ENCODE results near the gene MED16.
A peak's percentile ranks its signal among the peaks of the same experiment; 100 is the strongest.

MED16 gene

GRCh38 chr19:872266-872951 lies 20.6 kb downstream of the MED16 start:
- peak; percentile 74 for DNase-seq
- Histone ChIP-seq H3K36me3 (peaks cover 74% of the 10 kb centered on the region), H3K9me3 (ENCODE audit: severe bottlenecking) (no peaks in the 10 kb centered on the region), H3K27me3 (ENCODE audit: insufficient read depth, low read depth, severe bottlenecking) (no peaks in the 10 kb centered on the region), H3K4me3 (ENCODE audit: low read depth, low read length) (no peak overlapping the region), H3K27ac (peak overlapping the region; percentile 29; the same call in 1 of the 2 replicates)
- TF ChIP-seq CTCF (IDR thresholded peaks at IDR 0.05; ENCODE audit: low read depth, low read length), result no peak

- DNase-seq, result no peak
- no peak overlapping the region for H3K4me3 ChIP-seq (ENCODE audit: low read depth, low read length)
- H3K36me3 ChIP-seq, result peaks cover 70% of the 10 kb centered on the region
- no peak for TF ChIP-seq CTCF (IDR thresholded peaks at IDR 0.05; ENCODE audit: low read depth, low read length)
- H3K9me3 ChIP-seq (ENCODE audit: severe bottlenecking), result no peaks in the 10 kb centered on the region
- H3K27me3 ChIP-seq (ENCODE audit: insufficient read depth, low read depth, severe bottlenecking), result no peaks in the 10 kb centered on the region
- H3K27ac ChIP-seq, result peak overlapping the region; percentile 29; the same call in 1 of the 2 replicates
Observed at GRCh38 chr19:871446-872265, 21.3 kb downstream of the MED16 start.

GRCh38 chr19:870963-871401 lies 22.0 kb downstream of the MED16 start:
- TF ChIP-seq CTCF (IDR thresholded peaks at IDR 0.05; ENCODE audit: low read depth, low read length), result no peak
- Histone ChIP-seq H3K27ac (no peak overlapping the region), H3K9me3 (ENCODE audit: severe bottlenecking) (no peaks in the 10 kb centered on the region), H3K36me3 (peaks cover 67% of the 10 kb centered on the region), H3K27me3 (ENCODE audit: insufficient read depth, low read depth, severe bottlenecking) (no peaks in the 10 kb centered on the region), H3K4me3 (ENCODE audit: low read depth, low read length) (no peak overlapping the region)
- DNase-seq, result no peak

- Histone ChIP-seq H3K4me3 (ENCODE audit: low read depth, low read length) (no peak overlapping the region), H3K27me3 (ENCODE audit: insufficient read depth, low read depth, severe bottlenecking) (no peaks in the 10 kb centered on the region), H3K9me3 (ENCODE audit: severe bottlenecking) (no peaks in the 10 kb centered on the region), H3K27ac (no peak overlapping the region), H3K36me3 (peaks cover 65% of the 10 kb centered on the region)
- TF ChIP-seq CTCF (IDR thresholded peaks at IDR 0.05; ENCODE audit: low read depth, low read length), result no peak
- no peak for DNase-seq
Observed at GRCh38 chr19:870314-870713, 22.7 kb downstream of the MED16 start.

GRCh38 chr19:869245-870177 lies 23.5 kb downstream of the MED16 start:
- H3K9me3 ChIP-seq (ENCODE audit: severe bottlenecking), result no peaks in the 10 kb centered on the region
- TF ChIP-seq CTCF (IDR thresholded peaks at IDR 0.05; ENCODE audit: low read depth, low read length), result no peak
- H3K27ac ChIP-seq, result no peak overlapping the region
- H3K36me3 ChIP-seq, result peaks cover 59% of the 10 kb centered on the region
- no peaks in the 10 kb centered on the region for H3K27me3 ChIP-seq (ENCODE audit: insufficient read depth, low read depth, severe bottlenecking)
- DNase-seq, result no peak
- no peak overlapping the region for H3K4me3 ChIP-seq (ENCODE audit: low read depth, low read length)

All from WERI-Rb-1 (cell line).